B cell (primary cell): Measurements from ENCODE around the gene CCDC8.

ENCODE experiments used
- EZH2 ChIP-seq: IDR thresholded peaks from 2 replicates; pipeline ENCODE4 v1.6.1; 2012; ENCODE audit warnings: borderline replicate concordance, low read depth, mild to moderate bottlenecking, moderate library complexity, low read length; ENCODE audit not compliant: insufficient read depth, poor library complexity, severe bottlenecking
- TF ChIP-seq, protein P1 (sequence below): fragments of 200-600 bp; IDR thresholded peaks from one replicate; pipeline ENCODE4 v1.8.0; 2022; ENCODE audit warnings: antibody characterized with exemption, mild to moderate bottlenecking

DNA sequence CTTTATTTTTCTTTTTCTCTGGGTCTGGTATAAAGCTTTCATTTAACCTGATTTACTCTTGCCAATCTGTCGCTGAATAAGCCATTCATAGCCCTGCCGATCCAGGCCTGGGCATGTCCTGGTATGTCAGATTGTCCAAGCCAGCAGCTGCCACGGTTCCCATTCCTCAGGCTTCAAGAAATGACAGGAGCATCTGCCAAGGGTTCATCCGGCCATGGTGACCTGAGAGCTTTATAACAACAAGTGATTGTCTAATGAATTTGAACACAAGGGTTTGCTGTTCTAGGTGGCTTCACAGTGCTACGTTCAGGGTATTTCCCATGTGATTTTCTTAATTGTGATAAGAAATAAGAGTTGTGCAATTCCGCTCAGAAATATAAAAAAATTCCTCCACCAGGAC, 38.0 kb upstream of the CCDC8 start:
- TF ChIP-seq, protein P1, sequence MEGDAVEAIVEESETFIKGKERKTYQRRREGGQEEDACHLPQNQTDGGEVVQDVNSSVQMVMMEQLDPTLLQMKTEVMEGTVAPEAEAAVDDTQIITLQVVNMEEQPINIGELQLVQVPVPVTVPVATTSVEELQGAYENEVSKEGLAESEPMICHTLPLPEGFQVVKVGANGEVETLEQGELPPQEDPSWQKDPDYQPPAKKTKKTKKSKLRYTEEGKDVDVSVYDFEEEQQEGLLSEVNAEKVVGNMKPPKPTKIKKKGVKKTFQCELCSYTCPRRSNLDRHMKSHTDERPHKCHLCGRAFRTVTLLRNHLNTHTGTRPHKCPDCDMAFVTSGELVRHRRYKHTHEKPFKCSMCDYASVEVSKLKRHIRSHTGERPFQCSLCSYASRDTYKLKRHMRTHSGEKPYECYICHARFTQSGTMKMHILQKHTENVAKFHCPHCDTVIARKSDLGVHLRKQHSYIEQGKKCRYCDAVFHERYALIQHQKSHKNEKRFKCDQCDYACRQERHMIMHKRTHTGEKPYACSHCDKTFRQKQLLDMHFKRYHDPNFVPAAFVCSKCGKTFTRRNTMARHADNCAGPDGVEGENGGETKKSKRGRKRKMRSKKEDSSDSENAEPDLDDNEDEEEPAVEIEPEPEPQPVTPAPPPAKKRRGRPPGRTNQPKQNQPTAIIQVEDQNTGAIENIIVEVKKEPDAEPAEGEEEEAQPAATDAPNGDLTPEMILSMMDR: no peak
- TF ChIP-seq EZH2: no peak
